Stomach (tissue), 9 donors: ENCODE results near the gene CFAP61. TPM values are rescaled to one million over a fixed set of nuclear protein-coding genes. Genes with fewer than 3 reads are reported as not detected.

ENCODE experiments used
- DNase-seq, 2 donors: peaks; one replicate each; pipeline versions ENCODE4 v3.0.0 to v3.0.0-alpha.2; 2013 to 2019
- H3K27ac ChIP-seq, 5 donors: fragments of 200-600 bp in 4 of 5; sonication (generic) in 4 of 5; one replicate each; pipeline ENCODE4 v1.5.1; 2013 to 2019; ENCODE audit warnings: mild to moderate bottlenecking in 1 of 5, moderate library complexity in 1 of 5
- H3K27me3 ChIP-seq, 3 donors: fragments of 200-600 bp; sonication (generic); one replicate each; pipeline ENCODE4 v1.5.1; 2017 to 2019; ENCODE audit warnings: mixed run types in 1 of 3
- H3K36me3 ChIP-seq, 4 donors: fragments of 200-600 bp; sonication (generic); 1 replicate in 3 of 4; 2 replicates in 1 of 4; pipeline ENCODE4 v1.5.1; 2016 to 2019
- H3K4me1 ChIP-seq, 4 donors: fragments of 200-600 bp; sonication (generic); one replicate each; pipeline ENCODE4 v1.5.1; 2016 to 2019
- H3K4me3 ChIP-seq, 4 donors: fragments of 200-600 bp; sonication (generic) in 3 of 4; one replicate each; pipeline ENCODE4 v1.5.1; 2016 to 2019; ENCODE audit warnings: mild to moderate bottlenecking in 1 of 4
- H3K9me3 ChIP-seq, 4 donors: fragments of 200-600 bp; sonication (generic); one replicate each; pipeline ENCODE4 v1.5.1; 2016 to 2019
- CTCF ChIP-seq, 7 experiments: fragments of 450-650 bp in 4 of 7; fragments of 200-600 bp in 3 of 7; sonication (generic) in 3 of 7; IDR thresholded peaks; one replicate each; pipeline ENCODE4 v1.5.1; 2016 to 2019; ENCODE audit warnings: antibody characterized with exemption in 7 of 7, control low read depth in 2 of 7, mild to moderate bottlenecking in 1 of 7
- EP300 ChIP-seq: sonication (generic); formaldehyde crosslinking; IDR thresholded peaks from one replicate; pipeline ENCODE4 v1.6.1; 2017; ENCODE audit warnings: antibody characterized with exemption
- POLR2A ChIP-seq, 4 donors: fragments of 450-650 bp; IDR thresholded peaks; one replicate each; pipeline ENCODE4 v1.6.1; 2016; ENCODE audit warnings: antibody characterized with exemption in 4 of 4, control low read depth in 2 of 4, mild to moderate bottlenecking in 1 of 4, moderate library complexity in 1 of 4
- POLR2AphosphoS5 ChIP-seq, 3 donors: sonication (generic); formaldehyde crosslinking; IDR thresholded peaks; one replicate each; pipeline ENCODE4 v1.6.1; 2016; ENCODE audit warnings: antibody characterized with exemption in 3 of 3
- WGBS, 5 donors: extraction: QIAGEN DNeasy Blood & Tissue Kit in 3 of 5; methylation state at CpG; one replicate each; pipeline versions ENCODE4 v1.1.5 to v1.1.7; 2013 to 2018; 5-methylcytosine and 5-hydroxymethylcytosine counted together
- intact Hi-C: fragments of 100-400 bp; cut with DNase I; formaldehyde crosslinking; loops from one replicate; pipeline ENCODE4 v1.15.1; 2023; ENCODE audit warnings: low total_unique reads
- polyA plus RNA-seq, 3 donors: library from polyadenylated mRNA; stranded (reverse); fragments of 200-250 nt; gene quantifications; one replicate each; pipeline ENCODE4 v1.2.3, GENCODE V29; 2013
- total RNA-seq, 5 donors: library from RNA; depleted of rRNA; stranded (reverse); fragments of >200 nt; gene quantifications; one replicate each; pipeline versions ENCODE4 v1.1.0 to v1.2.3, GENCODE V29; 2014 to 2016
- donor health status: healthy with polysubstance abuse.
- donor health status: Bipolar disorder and iron deficiency.
- donor health status: healthy.

Gene CFAP61
- total and polyA plus RNA-seq, 8 donors: not detected

GRCh38 chr20:20229595-20229994 lies 177.3 kb downstream of the CFAP61 start:
- peaks cover 0 to 9% (median 3%) of the 10 kb centered on the region in 4 donors for H3K9me3 ChIP-seq
- H3K4me3 ChIP-seq: no peak overlapping the region
- no peaks in the 10 kb centered on the region for H3K4me1 ChIP-seq
- H3K27ac ChIP-seq: no peak overlapping the region
- no peak for DNase-seq
- intact Hi-C loops: no loop called here
- H3K27me3 ChIP-seq: peaks cover 0 to 6% (median 0%) of the 10 kb centered on the region in 3 donors
- H3K36me3 ChIP-seq: no peaks in the 10 kb centered on the region
- no peak for TF ChIP-seq POLR2AphosphoS5 (IDR thresholded peaks at IDR 0.05)
- WGBS, 5 donors: 41 to 80% (median 74%) methylated on average over 5 of the region's 5 CpGs

GRCh38 chr20:20230741-20231140 lies 178.4 kb downstream of the CFAP61 start:
- intact Hi-C loops: no loop called here
- DNase-seq: no peak
- Histone ChIP-seq H3K4me3 (no peak overlapping the region), H3K4me1 (no peaks in the 10 kb centered on the region), H3K9me3 (peaks cover 0 to 9% (median 3%) of the 10 kb centered on the region in 4 donors), H3K36me3 (no peaks in the 10 kb centered on the region), H3K27ac (no peak overlapping the region), H3K27me3 (peaks cover 0 to 6% (median 0%) of the 10 kb centered on the region in 3 donors)
- WGBS, 5 donors: 79 to 92% (median 85%) methylated on average over 6 of the region's 6 CpGs
- TF ChIP-seq EP300 (no peak), CTCF (IDR thresholded peaks at IDR 0.05) (no peak), POLR2AphosphoS5 (IDR thresholded peaks at IDR 0.05) (no peak), POLR2A (IDR thresholded peaks at IDR 0.05) (no peak)

- peaks cover 0 to 7% (median 3%) of the 10 kb centered on the region in 4 donors for H3K9me3 ChIP-seq
- TF ChIP-seq CTCF (IDR thresholded peaks at IDR 0.05) (no peak), POLR2A (IDR thresholded peaks at IDR 0.05) (no peak), EP300 (no peak), POLR2AphosphoS5 (IDR thresholded peaks at IDR 0.05) (no peak)
- 67 to 78% (median 73%) methylated on average over 11 of the region's 11 CpGs for WGBS, 5 donors
- DNase-seq: no peak
- H3K27me3 ChIP-seq: peaks cover 0 to 6% (median 0%) of the 10 kb centered on the region in 3 donors
- no peak overlapping the region for H3K4me3 ChIP-seq
- intact Hi-C loops: no loop called here
- H3K36me3 ChIP-seq: no peaks in the 10 kb centered on the region
- no peaks in the 10 kb centered on the region for H3K4me1 ChIP-seq
- H3K27ac ChIP-seq: no peak overlapping the region
These were observed 179.4 kb downstream of the CFAP61 start for GRCh38 chr20:20231528-20232298.

- H3K27me3 ChIP-seq: peaks cover 0 to 6% (median 0%) of the 10 kb centered on the region in 3 donors
- no peaks in the 10 kb centered on the region for H3K36me3 ChIP-seq
- intact Hi-C loops: no loop called here
- TF ChIP-seq POLR2A (IDR thresholded peaks at IDR 0.05) (no peak), POLR2AphosphoS5 (IDR thresholded peaks at IDR 0.05) (no peak), EP300 (no peak), CTCF (IDR thresholded peaks at IDR 0.05) (no peak)
- peak in 1 of 2 donors; percentile 35 for DNase-seq
- H3K4me1 ChIP-seq: no peaks in the 10 kb centered on the region
- 87 to 90% (median 88%) methylated on average over 17 to 19 of the region's 19 CpGs for WGBS, 5 donors
- H3K27ac ChIP-seq: no peak overlapping the region
- no peaks in the 10 kb centered on the region for H3K9me3 ChIP-seq
- H3K4me3 ChIP-seq: no peak overlapping the region
These were observed 180.7 kb downstream of the CFAP61 start for GRCh38 chr20:20233041-20233514.

- intact Hi-C loops: no loop called here
- Histone ChIP-seq H3K4me1 (no peaks in the 10 kb centered on the region), H3K4me3 (no peak overlapping the region), H3K9me3 (no peaks in the 10 kb centered on the region), H3K27ac (no peak overlapping the region), H3K36me3 (no peaks in the 10 kb centered on the region), H3K27me3 (peaks cover 0 to 6% (median 0%) of the 10 kb centered on the region in 3 donors)
- no peak for TF ChIP-seq CTCF (IDR thresholded peaks at IDR 0.05)
- TF ChIP-seq POLR2A (IDR thresholded peaks at IDR 0.05): no peak
- no peak for TF ChIP-seq POLR2AphosphoS5 (IDR thresholded peaks at IDR 0.05)
- 75 to 81% (median 80%) methylated on average over 4 of the region's 4 CpGs for WGBS, 5 donors
- no peak for DNase-seq
These were observed 183.3 kb downstream of the CFAP61 start for GRCh38 chr20:20235681-20236080.
